Measurements from ENCODE around the gene SLC13A1.
"Not testable (repeated sequence)": the region's sequence is repeated elsewhere in the genome, so short reads cannot be mapped to it uniquely, and the experiment has no call there.

SLC13A1 gene

GRCh38 chr7:123199883-123200282, at the start of gene SLC13A1:
TSS of gene SLC13A1 (minus strand) at chr7:123199969. CDS start at chr7:123199946, 23 bp downstream.
- DNase-seq, result no peak

- no peak for DNase-seq
These were observed 45.0 kb upstream of the SLC13A1 start for GRCh38 chr7:123244768-123245167.

- DNase-seq, result no peak
These were observed 42.8 kb upstream of the SLC13A1 start for GRCh38 chr7:123242467-123243092.

- no peak for DNase-seq
These were observed 42.0 kb upstream of the SLC13A1 start for GRCh38 chr7:123241809-123242208.

- no peak for DNase-seq
These were observed 31.5 kb upstream of the SLC13A1 start for GRCh38 chr7:123231021-123232000.

- no peak for DNase-seq
These were observed 30.8 kb upstream of the SLC13A1 start for GRCh38 chr7:123230603-123231002.

- DNase-seq, result no peak
These were observed 30.4 kb upstream of the SLC13A1 start for GRCh38 chr7:123230147-123230546.

- DNase-seq, result no peak
These were observed 29.7 kb upstream of the SLC13A1 start for GRCh38 chr7:123229426-123229825.

- DNase-seq, result not testable (repeated sequence)
These were observed 27.9 kb upstream of the SLC13A1 start for GRCh38 chr7:123227666-123228065.

GRCh38 chr7:123220396-123220795, 20.6 kb upstream of the SLC13A1 start:
- no peak for DNase-seq

- no peak for DNase-seq
These were observed 19.1 kb upstream of the SLC13A1 start for GRCh38 chr7:123218866-123219265.

- no peak for DNase-seq
These were observed 17.1 kb upstream of the SLC13A1 start for GRCh38 chr7:123216825-123217224.

GRCh38 chr7:123215350-123215749, 15.6 kb upstream of the SLC13A1 start:
- no peak for DNase-seq

- DNase-seq, result no peak
These were observed 11.8 kb upstream of the SLC13A1 start for GRCh38 chr7:123211545-123211944.

GRCh38 chr7:123210986-123211385, 11.2 kb upstream of the SLC13A1 start:
- DNase-seq, result no peak

GRCh38 chr7:123209786-123210185, 10.0 kb upstream of the SLC13A1 start:
- no peak for DNase-seq

- no peak for DNase-seq
These were observed 9.0 kb upstream of the SLC13A1 start for GRCh38 chr7:123208793-123209192.

- no peak for DNase-seq
These were observed 4.6 kb upstream of the SLC13A1 start for GRCh38 chr7:123204206-123204835.

GRCh38 chr7:123201901-123202300, 2.1 kb upstream of the SLC13A1 start:
- no peak for DNase-seq

GRCh38 chr7:123198668-123199652, 809 bp downstream of the SLC13A1 start:
- DNase-seq, result no peak

- no peak for DNase-seq
These were observed 1.7 kb downstream of the SLC13A1 start for GRCh38 chr7:123198111-123198510.

- no peak for DNase-seq
These were observed 6.5 kb downstream of the SLC13A1 start for GRCh38 chr7:123193235-123193634.
